HG03442 (cell line): ENCODE results near the gene LPIN3.
"Not testable (repeated sequence)": the region's sequence is repeated elsewhere in the genome, so short reads cannot be mapped to it uniquely, and the experiment has no call there.

Experiments used
- ATAC-seq: cut with Tn5 transposase; IDR thresholded peaks from one replicate; pipeline ENCODE4 v1.9.1; 2021; ENCODE audit warnings: mild to moderate bottlenecking, moderate library complexity; ENCODE audit not compliant: unreplicated experiment

Gene LPIN3, protein sequence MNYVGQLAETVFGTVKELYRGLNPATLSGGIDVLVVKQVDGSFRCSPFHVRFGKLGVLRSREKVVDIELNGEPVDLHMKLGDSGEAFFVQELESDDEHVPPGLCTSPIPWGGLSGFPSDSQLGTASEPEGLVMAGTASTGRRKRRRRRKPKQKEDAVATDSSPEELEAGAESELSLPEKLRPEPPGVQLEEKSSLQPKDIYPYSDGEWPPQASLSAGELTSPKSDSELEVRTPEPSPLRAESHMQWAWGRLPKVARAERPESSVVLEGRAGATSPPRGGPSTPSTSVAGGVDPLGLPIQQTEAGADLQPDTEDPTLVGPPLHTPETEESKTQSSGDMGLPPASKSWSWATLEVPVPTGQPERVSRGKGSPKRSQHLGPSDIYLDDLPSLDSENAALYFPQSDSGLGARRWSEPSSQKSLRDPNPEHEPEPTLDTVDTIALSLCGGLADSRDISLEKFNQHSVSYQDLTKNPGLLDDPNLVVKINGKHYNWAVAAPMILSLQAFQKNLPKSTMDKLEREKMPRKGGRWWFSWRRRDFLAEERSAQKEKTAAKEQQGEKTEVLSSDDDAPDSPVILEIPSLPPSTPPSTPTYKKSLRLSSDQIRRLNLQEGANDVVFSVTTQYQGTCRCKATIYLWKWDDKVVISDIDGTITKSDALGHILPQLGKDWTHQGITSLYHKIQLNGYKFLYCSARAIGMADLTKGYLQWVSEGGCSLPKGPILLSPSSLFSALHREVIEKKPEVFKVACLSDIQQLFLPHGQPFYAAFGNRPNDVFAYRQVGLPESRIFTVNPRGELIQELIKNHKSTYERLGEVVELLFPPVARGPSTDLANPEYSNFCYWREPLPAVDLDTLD

GRCh38 chr20:41340327-41341055 is at the start of gene LPIN3:
Gene LPIN3, plus strand, starts transcription at chr20:41340821. Its CDS starts 4,983 bp downstream, at chr20:41345804.
- no peak for ATAC-seq

DNA sequence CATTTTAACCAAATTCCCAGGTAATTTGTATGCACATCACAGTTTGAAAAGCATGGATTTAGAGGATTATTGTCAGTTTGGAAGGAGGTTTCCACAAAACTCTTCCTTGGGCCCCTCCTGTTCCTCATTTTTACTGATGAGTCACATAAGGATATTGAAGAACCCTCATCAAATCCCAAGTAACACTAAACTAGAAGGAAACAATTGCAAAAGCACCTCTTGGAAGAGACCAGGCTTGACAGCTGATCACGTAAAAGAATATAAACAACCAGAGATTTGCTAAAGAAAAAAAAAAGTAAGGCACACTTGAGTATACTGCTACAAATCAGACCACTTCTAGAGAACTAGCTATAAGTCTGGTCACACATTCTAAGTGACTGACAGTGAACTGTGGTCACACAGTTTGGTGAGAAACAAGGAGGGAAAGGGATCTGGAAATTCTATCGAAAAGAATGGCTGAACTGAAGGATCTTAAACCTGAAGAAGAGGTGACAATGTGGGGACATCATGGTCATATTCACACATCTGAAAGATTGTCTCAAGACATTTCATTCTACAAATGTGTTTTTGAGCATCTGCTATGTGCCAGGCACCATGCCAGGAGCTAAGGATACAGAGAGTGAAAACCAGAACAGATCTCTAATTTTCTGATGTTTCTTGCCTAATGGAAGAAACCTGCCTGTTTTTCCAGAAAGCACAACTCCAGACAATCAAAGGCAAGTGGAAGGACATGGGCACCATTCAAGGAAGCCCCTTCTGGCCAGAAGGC is 47.2 kb upstream of the LPIN3 start:
- no peak for ATAC-seq

GRCh38 chr20:41299899-41300298 is 40.7 kb upstream of the LPIN3 start:
- no peak for ATAC-seq

GRCh38 chr20:41300383-41300782 is 40.2 kb upstream of the LPIN3 start:
- no peak for ATAC-seq

DNA sequence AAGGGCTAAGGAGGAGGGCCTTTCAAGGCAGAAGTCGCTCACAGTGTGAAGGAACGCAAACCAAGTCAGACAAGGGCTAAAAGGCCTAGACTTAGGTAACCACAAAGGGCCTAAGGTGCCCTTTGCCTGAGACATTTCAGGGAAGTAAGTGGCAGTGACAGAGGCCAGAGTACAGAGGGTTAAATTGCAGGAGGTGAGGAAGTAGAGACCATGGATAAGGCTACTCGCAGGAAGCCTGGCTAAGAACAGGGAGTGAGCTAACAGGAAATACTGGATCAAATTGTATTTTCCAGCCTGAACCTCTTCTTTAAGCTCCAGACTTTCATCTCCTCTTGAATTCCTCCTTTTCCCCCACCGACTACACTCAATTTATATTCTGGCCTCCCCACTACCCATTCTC is 39.7 kb upstream of the LPIN3 start:
- ATAC-seq, result no peak

DNA sequence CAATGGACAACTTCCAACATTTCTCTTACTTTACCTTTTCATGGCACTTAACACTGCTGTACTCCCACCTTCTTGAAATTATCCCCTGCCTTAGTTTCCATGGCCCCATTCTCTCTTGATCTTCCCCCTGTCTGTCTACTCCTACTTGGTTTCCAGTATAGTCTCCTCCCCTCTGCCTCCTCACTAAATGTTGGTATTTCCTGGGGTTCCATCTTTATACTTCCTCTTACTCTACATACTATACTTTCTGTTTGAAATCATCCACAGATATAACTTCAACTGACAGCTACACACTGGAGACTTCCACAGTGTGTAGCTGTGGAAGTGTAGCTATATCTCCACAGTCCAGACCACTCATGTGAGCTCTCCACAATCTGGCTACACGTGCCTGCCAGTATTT is 36.6 kb upstream of the LPIN3 start:
- no peak for ATAC-seq

- ATAC-seq, result no peak
Observed at GRCh38 chr20:41304424-41305079, 36.1 kb upstream of the LPIN3 start.

- peak; percentile 84 for ATAC-seq
Observed at GRCh38 chr20:41306061-41306727, 34.4 kb upstream of the LPIN3 start.

DNA sequence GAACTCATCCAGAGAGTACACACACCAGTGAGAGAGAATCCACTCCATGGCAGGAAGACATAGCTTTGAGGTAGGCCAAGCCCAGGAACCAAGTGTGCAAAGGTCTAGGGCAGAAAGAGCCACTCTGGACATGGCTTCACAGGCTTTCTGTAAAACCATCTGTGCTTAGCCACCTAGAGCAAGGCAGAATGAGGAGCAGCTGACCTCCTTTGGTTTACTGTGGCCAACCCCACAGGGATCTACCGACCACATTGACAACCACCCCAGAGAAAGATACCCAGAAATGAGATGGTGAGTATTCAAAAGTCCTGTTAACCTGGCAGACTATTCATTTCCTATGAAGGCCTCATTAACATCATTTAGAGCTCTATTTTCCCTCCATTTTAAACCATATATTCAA is 33.6 kb upstream of the LPIN3 start:
- no peak for ATAC-seq

GRCh38 chr20:41308290-41308711 is 32.3 kb upstream of the LPIN3 start:
- no peak for ATAC-seq

DNA sequence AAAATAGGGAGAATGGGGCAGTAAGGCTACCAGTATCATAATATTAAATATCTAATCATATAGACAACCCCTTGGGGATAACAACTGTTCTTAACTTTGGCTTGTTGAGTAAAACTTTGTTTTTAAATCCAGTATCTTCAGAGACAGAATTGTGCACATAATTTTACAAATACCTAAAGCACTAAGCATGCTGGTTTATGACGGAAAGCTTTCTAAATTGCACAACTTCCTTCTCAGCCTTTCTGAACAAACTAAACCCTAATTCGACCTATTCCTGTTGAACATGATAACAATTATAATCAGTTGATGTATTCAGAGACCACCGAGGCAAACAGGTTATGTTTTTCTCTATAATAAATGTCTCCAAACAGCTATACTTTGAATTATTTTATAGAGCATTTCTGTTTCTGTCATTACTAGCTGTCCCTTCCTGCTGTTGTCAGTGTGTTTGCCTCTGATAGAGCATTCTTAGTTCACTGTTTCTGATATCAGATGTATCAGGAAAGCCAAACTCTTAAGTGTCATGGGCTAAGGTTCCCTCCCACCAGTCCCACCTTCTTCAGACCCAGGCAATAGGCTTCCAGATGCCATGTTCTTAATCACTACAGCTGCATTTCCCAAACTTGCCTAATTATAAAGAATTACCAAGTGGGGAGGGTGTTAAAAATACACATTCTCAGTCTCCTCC is 31.8 kb upstream of the LPIN3 start:
- no peak for ATAC-seq

DNA sequence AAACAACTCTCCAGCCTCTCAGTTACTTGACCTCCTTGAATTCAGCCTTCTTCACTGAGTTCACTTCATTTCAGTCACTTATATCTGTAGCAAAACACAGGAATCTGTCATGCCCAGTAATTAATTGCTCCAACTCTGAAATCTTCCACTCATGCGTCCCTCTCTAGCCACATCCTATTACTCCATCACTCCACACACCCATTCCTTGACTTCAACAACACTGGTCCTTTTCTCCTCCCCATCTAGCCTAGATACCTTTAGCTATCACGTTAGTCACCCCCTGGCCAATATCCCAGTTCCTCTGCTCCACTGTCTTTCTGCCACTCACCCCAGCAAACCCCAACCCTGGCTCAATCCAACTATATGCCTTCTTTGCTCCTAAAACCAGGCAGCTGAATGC is 30.8 kb upstream of the LPIN3 start:
- ATAC-seq, result no peak

DNA sequence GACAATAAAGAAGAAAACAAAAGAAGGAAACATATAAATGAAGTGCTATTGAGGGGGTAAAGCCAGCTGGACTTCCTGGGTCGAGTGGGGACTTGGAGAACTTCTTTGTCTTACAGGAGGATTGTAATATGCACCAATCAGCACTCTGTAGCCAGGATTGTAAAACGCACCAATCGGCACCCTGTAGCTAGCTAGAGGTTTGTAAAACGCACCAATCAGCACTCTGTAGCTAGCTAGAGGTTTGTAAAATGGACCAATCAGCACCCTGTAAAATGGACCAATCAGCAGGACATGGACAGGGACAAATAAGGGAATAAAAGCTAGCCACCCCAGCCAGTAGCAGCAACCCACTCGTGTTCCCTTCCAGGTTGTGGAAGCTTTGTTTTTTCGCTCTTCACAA is 28.6 kb upstream of the LPIN3 start:
- not testable (repeated sequence) for ATAC-seq

- ATAC-seq, result no peak
Observed at GRCh38 chr20:41314386-41314785, 26.2 kb upstream of the LPIN3 start.

GRCh38 chr20:41316051-41316450 is 24.6 kb upstream of the LPIN3 start:
- no peak for ATAC-seq

DNA sequence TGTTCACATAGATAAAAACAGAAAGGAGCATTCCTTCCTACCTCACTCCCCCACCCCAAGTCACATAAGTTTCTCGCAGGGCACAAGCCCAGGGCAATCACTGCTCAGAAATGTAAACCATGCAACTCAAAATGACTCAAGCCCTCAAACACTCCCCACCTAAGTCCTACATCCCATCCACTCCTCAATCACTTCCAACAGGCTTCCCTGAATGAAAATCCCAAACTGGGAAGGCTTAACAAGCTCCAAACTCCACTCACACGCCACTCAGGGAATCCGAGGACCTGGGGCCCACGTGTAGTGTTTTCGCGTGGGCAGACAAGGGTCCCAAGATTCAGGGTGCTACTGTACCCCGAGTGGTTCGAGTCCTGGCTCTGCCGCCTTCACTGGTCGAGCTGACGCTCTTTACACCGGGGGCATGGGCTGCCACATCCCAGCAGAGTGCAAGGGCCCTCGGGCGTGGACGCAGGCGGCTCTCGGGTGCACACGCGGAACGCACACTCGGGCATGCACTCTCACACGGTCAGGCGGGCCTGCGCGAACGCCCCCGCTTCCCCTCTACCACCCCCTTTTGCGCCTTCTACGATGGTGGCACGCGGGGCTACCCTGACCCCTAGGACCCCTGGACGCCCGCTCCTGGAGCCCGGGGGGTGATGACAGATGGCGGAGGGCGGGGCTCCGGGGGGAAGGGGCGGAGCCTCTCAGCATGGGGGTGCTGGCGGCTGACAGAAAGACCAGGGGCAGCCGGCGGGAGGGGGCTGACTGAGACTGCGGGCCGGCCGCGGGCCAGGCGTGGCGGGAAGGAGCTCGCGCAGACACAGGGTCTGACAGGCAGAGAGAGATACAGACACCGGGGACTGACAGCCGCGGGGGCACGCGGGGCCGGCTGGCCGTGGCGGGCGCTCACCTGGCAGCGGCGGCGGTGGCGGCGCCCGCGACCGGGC is 23.7 kb upstream of the LPIN3 start:
- peak; percentile 53 for ATAC-seq

DNA sequence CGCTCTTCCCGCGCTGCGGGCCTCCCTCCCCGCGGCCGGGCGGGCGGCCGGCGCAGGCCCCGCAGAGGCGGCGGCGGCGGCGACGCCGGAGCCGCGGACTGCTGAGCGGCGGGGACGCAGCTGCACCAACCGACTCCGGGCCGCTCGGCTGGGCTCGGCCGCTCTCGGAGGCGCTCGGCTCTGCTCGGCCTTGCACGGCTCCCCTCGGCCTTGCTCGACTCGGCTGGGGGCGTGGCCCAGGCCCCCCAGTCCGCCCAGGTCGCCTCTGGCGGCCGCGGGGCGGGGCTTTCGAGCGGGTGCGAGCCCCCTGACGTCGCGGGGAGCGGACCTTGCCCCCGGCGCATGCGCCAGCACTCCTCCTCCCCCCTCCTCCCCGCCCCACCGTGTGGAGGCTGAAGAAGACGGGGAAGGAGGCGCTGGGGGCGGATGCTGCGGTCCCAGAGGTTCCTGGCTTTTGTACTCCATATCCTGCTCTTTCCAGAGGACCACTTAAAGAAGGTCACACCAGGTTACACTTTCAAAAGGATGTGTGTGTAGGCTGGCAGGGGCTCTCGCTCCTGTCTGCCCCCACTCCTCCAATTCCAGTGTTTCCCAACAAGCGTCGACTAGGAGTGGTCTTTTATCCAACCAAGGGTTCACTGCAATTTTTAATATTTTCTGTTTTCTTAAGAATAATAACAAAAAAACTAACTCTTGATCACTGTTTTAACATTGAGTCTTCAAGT is 22.9 kb upstream of the LPIN3 start, which contains the start of gene ZHX3:
Gene ZHX3, minus strand, starts transcription at position 186 of the 725 bp plus-strand sequence. CDS start 112,815 bp downstream, outside the sequence.
- peak; percentile 95 for ATAC-seq
